ENCODE measurements around the gene RNF2. TPM values are rescaled to one million over a fixed set of nuclear protein-coding genes. Genes with fewer than 3 reads are reported as not detected.

Gene RNF2
- polyA plus RNA-seq, 1 donor from 2014 or later = 49.2 TPM

- Histone ChIP-seq H3K27me3 (ENCODE audit: insufficient read depth, low read depth, low read length) (no peaks in the 10 kb centered on the region), H3K36me3 (ENCODE audit: insufficient read depth, low read length) (no peaks in the 10 kb centered on the region), H3K27ac (ENCODE audit: low read length) (no peak overlapping the region), H3K4me3 (ENCODE audit: low read length) (no peak overlapping the region), H3K9me3 (ENCODE audit: low read length) (no peaks in the 10 kb centered on the region), H3K4me2 (ENCODE audit: low read length) (no peak overlapping the region), H3K9me2 (ENCODE audit: insufficient read depth, low read length) (no peaks in the 10 kb centered on the region), H2AFZ (ENCODE audit: low read depth, low read length) (no peak overlapping the region), H4K20me1 (ENCODE audit: insufficient read depth) (no peaks in the 10 kb centered on the region), H3F3A (ENCODE audit: insufficient read depth, low read length, poor library complexity, severe bottlenecking) (no peaks in the 10 kb centered on the region), H3K9ac (ENCODE audit: low read length) (no peak overlapping the region), H3K79me2 (replicated peaks; ENCODE audit: insufficient read depth, low read length) (no peaks in the 10 kb centered on the region)
- TF ChIP-seq SMC3 (conservative IDR thresholded peaks at IDR 0.05; ENCODE audit: poor library complexity) (no peak), POLR2AphosphoS5 (IDR thresholded peaks at IDR 0.05) (no peak), MXI1 (conservative IDR thresholded peaks at IDR 0.05; ENCODE audit: poor library complexity, severe bottlenecking) (no peak), EP300 (conservative IDR thresholded peaks at IDR 0.05; ENCODE audit: poor library complexity, severe bottlenecking) (no peak), CTCF (IDR thresholded peaks at IDR 0.05; ENCODE audit: poor library complexity, severe bottlenecking) (no peak), REST (IDR thresholded peaks at IDR 0.05; ENCODE audit: borderline replicate concordance) (no peak), RAD21 (conservative IDR thresholded peaks at IDR 0.05) (no peak), TAF1 (IDR thresholded peaks at IDR 0.05; ENCODE audit: low read depth) (no peak), EZH2 (IDR thresholded peaks at IDR 0.05; ENCODE audit: borderline replicate concordance, insufficient read depth, low read length, poor library complexity, severe bottlenecking) (no peak)
Measured at GRCh38 chr1:185110145-185110544, 64.8 kb downstream of the RNF2 start.

GRCh38 chr1:185111873-185112272 is 66.5 kb downstream of the RNF2 start:
- TF ChIP-seq EZH2 (IDR thresholded peaks at IDR 0.05; ENCODE audit: borderline replicate concordance, insufficient read depth, low read length, poor library complexity, severe bottlenecking) = no peak
- TF ChIP-seq SMC3 (conservative IDR thresholded peaks at IDR 0.05; ENCODE audit: poor library complexity) = no peak
- no peak for TF ChIP-seq TAF1 (IDR thresholded peaks at IDR 0.05; ENCODE audit: low read depth)
- no peak for TF ChIP-seq EP300 (conservative IDR thresholded peaks at IDR 0.05; ENCODE audit: poor library complexity, severe bottlenecking)
- no peak for TF ChIP-seq RAD21 (conservative IDR thresholded peaks at IDR 0.05)
- TF ChIP-seq CTCF (IDR thresholded peaks at IDR 0.05; ENCODE audit: poor library complexity, severe bottlenecking) = no peak
- no peak for TF ChIP-seq POLR2AphosphoS5 (IDR thresholded peaks at IDR 0.05)
- no peaks in the 10 kb centered on the region for H3K9me2 ChIP-seq (ENCODE audit: insufficient read depth, low read length)
- no peaks in the 10 kb centered on the region for H3F3A ChIP-seq (ENCODE audit: insufficient read depth, low read length, poor library complexity, severe bottlenecking)
- H3K36me3 ChIP-seq (ENCODE audit: insufficient read depth, low read length) = no peaks in the 10 kb centered on the region
- H3K4me3 ChIP-seq (ENCODE audit: low read length) = no peak overlapping the region
- H3K9ac ChIP-seq (ENCODE audit: low read length) = no peak overlapping the region
- H3K79me2 ChIP-seq (replicated peaks; ENCODE audit: insufficient read depth, low read length) = no peaks in the 10 kb centered on the region
- no peaks in the 10 kb centered on the region for H3K27me3 ChIP-seq (ENCODE audit: insufficient read depth, low read depth, low read length)
- H3K4me2 ChIP-seq (ENCODE audit: low read length) = no peak overlapping the region
- no peaks in the 10 kb centered on the region for H3K9me3 ChIP-seq (ENCODE audit: low read length)
- H4K20me1 ChIP-seq (ENCODE audit: insufficient read depth) = no peaks in the 10 kb centered on the region
- no peak overlapping the region for H2AFZ ChIP-seq (ENCODE audit: low read depth, low read length)
- no peak overlapping the region for H3K27ac ChIP-seq (ENCODE audit: low read length)
